SK-N-SH treated with all-trans-retinoic acid at 6 μM for 48 hours (cell line): ENCODE data around the gene FNDC8.
A peak's percentile ranks its signal among the peaks of the same experiment; 100 is the strongest.

Experiments
- ATAC-seq: fragments of 200-7000 bp; cut with Tn5 transposase; 3 replicates; pipeline ENCODE4 v1.9.1; 2020; ENCODE audit warnings: mild to moderate bottlenecking, moderate library complexity
- ARNTL ChIP-seq: fragments of 450-650 bp; formaldehyde crosslinking; IDR thresholded peaks from 2 replicates; pipeline ENCODE4 v1.5.0; 2020; ENCODE audit warnings: low read depth, mild to moderate bottlenecking, moderate library complexity, borderline replicate concordance
- BACH2 ChIP-seq: fragments of 250-450 bp; sonication (Bioruptor Pico); IDR thresholded peaks from 2 replicates; pipeline ENCODE4 v1.9.0; 2021; ENCODE audit warnings: mild to moderate bottlenecking, borderline replicate concordance
- CREB5 ChIP-seq: fragments of 250-450 bp; sonication (Bioruptor Pico); IDR thresholded peaks from 2 replicates; pipeline ENCODE4 v1.5.1; 2020; ENCODE audit warnings: low read depth, mild to moderate bottlenecking, moderate library complexity
- CSDC2 ChIP-seq: fragments of 250-450 bp; sonication (Bioruptor Pico); IDR thresholded peaks from 2 replicates; pipeline ENCODE4 v1.5.0; 2020; ENCODE audit warnings: mild to moderate bottlenecking, moderate library complexity
- CSRNP3 ChIP-seq: fragments of 250-450 bp; sonication (Bioruptor Pico); IDR thresholded peaks from 2 replicates; pipeline ENCODE4 v1.5.1; 2021; ENCODE audit warnings: mild to moderate bottlenecking, moderate library complexity
- ESRRG ChIP-seq: fragments of 250-450 bp; sonication (Bioruptor Pico); IDR thresholded peaks from 2 replicates; pipeline ENCODE4 v1.6.1; 2021; ENCODE audit warnings: mild to moderate bottlenecking
- GLIS3 ChIP-seq: fragments of 250-450 bp; sonication (Bioruptor Pico); IDR thresholded peaks from 2 replicates; pipeline ENCODE4 v1.5.0; 2020; ENCODE audit warnings: mild to moderate bottlenecking, moderate library complexity
- OSR1 ChIP-seq: fragments of 250-450 bp; sonication (Bioruptor Pico); IDR thresholded peaks from 2 replicates; pipeline ENCODE4 v1.8.0; 2022; ENCODE audit warnings: moderate library complexity, mild to moderate bottlenecking, inconsistent platforms
- PATZ1 ChIP-seq: fragments of 250-450 bp; sonication (Bioruptor Pico); IDR thresholded peaks from 2 replicates; pipeline ENCODE4 v1.8.0; 2020; ENCODE audit warnings: mild to moderate bottlenecking, moderate library complexity, borderline replicate concordance
- POU6F1 ChIP-seq: fragments of 250-450 bp; sonication (Bioruptor Pico); IDR thresholded peaks from 2 replicates; pipeline ENCODE4 v1.8.0; 2021; ENCODE audit warnings: low read depth, mild to moderate bottlenecking, moderate library complexity, borderline replicate concordance
- PPARA ChIP-seq: fragments of 250-450 bp; sonication (Bioruptor Pico); IDR thresholded peaks from 2 replicates; pipeline ENCODE4 v1.5.0; 2020; ENCODE audit warnings: mild to moderate bottlenecking, borderline replicate concordance
- RARB ChIP-seq: fragments of 250-450 bp; sonication (Bioruptor Pico); IDR thresholded peaks from 2 replicates; pipeline ENCODE4 v1.8.0; 2021; ENCODE audit warnings: mild to moderate bottlenecking, moderate library complexity
- SNAI2 ChIP-seq: fragments of 250-450 bp; sonication (Bioruptor Pico); IDR thresholded peaks from 2 replicates; pipeline ENCODE4 v1.5.0; 2020; ENCODE audit warnings: mild to moderate bottlenecking, moderate library complexity
- TCF4 ChIP-seq: fragments of 250-450 bp; sonication (Bioruptor Pico); IDR thresholded peaks from 2 replicates; pipeline ENCODE4 v1.8.0; 2021; ENCODE audit warnings: mild to moderate bottlenecking, moderate library complexity, borderline replicate concordance
- TOX ChIP-seq: fragments of 250-450 bp; sonication (Bioruptor Pico); IDR thresholded peaks from 2 replicates; pipeline ENCODE4 v1.8.0; 2021; ENCODE audit warnings: mild to moderate bottlenecking, moderate library complexity, borderline replicate concordance
- TSHZ2 ChIP-seq: fragments of 250-450 bp; sonication (Bioruptor Pico); IDR thresholded peaks from 2 replicates; pipeline ENCODE4 v1.5.0; 2020; ENCODE audit warnings: mild to moderate bottlenecking, moderate library complexity
- ZC3H10 ChIP-seq: fragments of 250-450 bp; sonication (Bioruptor Pico); IDR thresholded peaks from 2 replicates; pipeline ENCODE4 v1.5.1; 2021; ENCODE audit warnings: mild to moderate bottlenecking, moderate library complexity
- ZNF565 ChIP-seq: fragments of 450-650 bp; formaldehyde crosslinking; conservative IDR thresholded peaks from 2 replicates; pipeline ENCODE4 v1.5.0; 2020; ENCODE audit warnings: low read depth, mild to moderate bottlenecking, moderate library complexity
- ZNF70 ChIP-seq: fragments of 450-650 bp; formaldehyde crosslinking; IDR thresholded peaks from 2 replicates; pipeline ENCODE4 v1.5.0; 2020; ENCODE audit warnings: mild to moderate bottlenecking, moderate library complexity
- ZNF8 ChIP-seq: fragments of 450-650 bp; formaldehyde crosslinking; IDR thresholded peaks from 2 replicates; pipeline ENCODE4 v1.5.0; 2020; ENCODE audit warnings: mild to moderate bottlenecking, moderate library complexity

Gene FNDC8

GRCh38 chr17:35083071-35083470, 38.3 kb upstream of the FNDC8 start:
- no peak for TF ChIP-seq TSHZ2 (CRISPR knock-in tag)
- no peak for TF ChIP-seq CSRNP3 (CRISPR knock-in tag)
- peak; percentile 8; the same call in 2 of the 3 replicates for ATAC-seq

- TF ChIP-seq TCF4 (CRISPR knock-in tag) (no peak), CREB5 (CRISPR knock-in tag) (no peak), BACH2 (CRISPR knock-in tag) (no peak), ZNF70 (CRISPR knock-in tag) (no peak), SNAI2 (CRISPR knock-in tag) (no peak), GLIS3 (no peak), CSDC2 (CRISPR knock-in tag) (no peak), PATZ1 (CRISPR knock-in tag) (no peak), ESRRG (CRISPR knock-in tag) (no peak), ZNF8 (CRISPR knock-in tag) (no peak), ARNTL (CRISPR knock-in tag) (no peak), RARB (CRISPR knock-in tag) (no peak), CSRNP3 (CRISPR knock-in tag) (no peak), TSHZ2 (CRISPR knock-in tag) (no peak), POU6F1 (CRISPR knock-in tag) (no peak), ZC3H10 (CRISPR knock-in tag) (no peak), PPARA (no peak), ZNF565 (CRISPR knock-in tag) (no peak), TOX (CRISPR knock-in tag) (no peak), OSR1 (CRISPR knock-in tag) (no peak)
- no peak for ATAC-seq
These were observed 36.4 kb upstream of the FNDC8 start for GRCh38 chr17:35084987-35085386.
